HUES64 (cell line): ENCODE data around the gene TFEB.

Experiments used
- H3K27ac ChIP-seq: 2 replicates; pipeline ENCODE4 v1.7.0; 2013; ENCODE audit warnings: low read depth, low read length, inconsistent platforms
- H3K27me3 ChIP-seq: 2 replicates; pipeline ENCODE4 v1.6.1; 2013; ENCODE audit warnings: mild to moderate bottlenecking, low read length; ENCODE audit not compliant: insufficient read depth
- H3K36me3 ChIP-seq: 2 replicates; pipeline ENCODE4 v1.6.1; 2013; ENCODE audit warnings: mild to moderate bottlenecking, low read length; ENCODE audit not compliant: insufficient read depth
- H3K4me1 ChIP-seq: 2 replicates; pipeline ENCODE4 v1.6.1; 2013; ENCODE audit warnings: mild to moderate bottlenecking, low read length, moderate library complexity; ENCODE audit not compliant: insufficient read depth
- H3K4me3 ChIP-seq: 2 replicates; pipeline ENCODE4 v1.5.1; 2013; ENCODE audit warnings: mild to moderate bottlenecking, low read length, moderate library complexity
- H3K9ac ChIP-seq: 2 replicates; pipeline ENCODE4 v1.6.1; 2013; ENCODE audit warnings: mild to moderate bottlenecking, low read depth, low read length
- H3K9me3 ChIP-seq: 2 replicates; pipeline ENCODE4 v1.6.1; 2013; ENCODE audit warnings: low read depth, low read length; ENCODE audit not compliant: insufficient read depth
- WGBS: fragments of 150-250, 120-280 bp; methylation state at CpG from one replicate; pipeline ENCODE4 v1.1.7; 2013; ENCODE audit warnings: missing lambda C conversion rate; 5-methylcytosine and 5-hydroxymethylcytosine counted together

The TFEB gene

DNA sequence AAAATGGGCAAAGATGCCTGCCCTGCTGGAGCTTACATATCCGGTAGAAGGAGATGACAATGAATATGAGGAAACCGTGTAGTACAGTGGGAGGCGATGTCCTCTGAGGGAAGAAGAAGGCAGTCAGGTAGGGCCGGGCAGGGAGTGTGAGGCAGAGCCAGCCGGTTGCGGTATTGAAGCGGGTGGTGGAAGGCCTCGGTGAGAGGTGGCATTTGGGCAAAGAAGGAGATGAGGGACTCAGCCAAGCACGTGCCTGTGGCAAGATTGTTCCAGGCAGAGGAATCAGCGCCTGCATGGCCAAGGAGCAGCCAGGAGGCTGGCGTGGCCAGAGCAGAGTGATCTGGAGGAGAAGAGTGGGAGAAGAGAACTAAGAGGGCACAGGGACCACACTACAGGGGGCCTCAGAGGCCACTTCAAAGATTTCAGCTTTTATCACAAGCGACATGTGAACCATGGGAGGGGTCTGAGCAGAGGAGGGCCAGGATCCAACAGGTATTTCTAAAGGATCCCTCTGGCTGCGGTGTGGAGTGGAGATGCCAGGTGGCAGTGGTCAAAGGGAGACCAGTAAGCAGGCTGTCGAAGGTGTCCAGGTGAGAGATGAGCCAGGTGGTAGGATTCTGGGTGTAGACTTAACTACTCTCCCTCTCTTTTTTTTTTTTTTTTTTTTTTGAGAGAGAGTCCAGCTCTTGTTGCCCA, 83.3 kb downstream of the TFEB start:
- 93% methylated on average over 14 of the region's 14 CpGs for WGBS
- H3K9ac ChIP-seq = no peak overlapping the region
- H3K27me3 ChIP-seq = no peaks in the 10 kb centered on the region

GRCh38 chr6:41651246-41651961, 84.0 kb downstream of the TFEB start:
- H3K4me3 ChIP-seq = no peak overlapping the region
- H3K27me3 ChIP-seq = no peaks in the 10 kb centered on the region
- H3K9me3 ChIP-seq = no peaks in the 10 kb centered on the region
- 0 out of 2 replicates have a peak, but pooled peaks cover 5% of the 10 kb centered on the region for H3K4me1 ChIP-seq
- H3K27ac ChIP-seq = no peak overlapping the region
- 87% methylated on average over 11 of the region's 11 CpGs for WGBS
- peaks cover 58% of the 10 kb centered on the region for H3K36me3 ChIP-seq
- no peak overlapping the region for H3K9ac ChIP-seq

More for the DNA sequence above, 83.3 kb downstream of the TFEB start:
- Histone ChIP-seq H3K9me3 (no peaks in the 10 kb centered on the region), H3K36me3 (peaks cover 51% of the 10 kb centered on the region), H3K4me1 (0 out of 2 replicates have a peak, but pooled peaks cover 5% of the 10 kb centered on the region), H3K27ac (no peak overlapping the region), H3K4me3 (no peak overlapping the region)

DNA sequence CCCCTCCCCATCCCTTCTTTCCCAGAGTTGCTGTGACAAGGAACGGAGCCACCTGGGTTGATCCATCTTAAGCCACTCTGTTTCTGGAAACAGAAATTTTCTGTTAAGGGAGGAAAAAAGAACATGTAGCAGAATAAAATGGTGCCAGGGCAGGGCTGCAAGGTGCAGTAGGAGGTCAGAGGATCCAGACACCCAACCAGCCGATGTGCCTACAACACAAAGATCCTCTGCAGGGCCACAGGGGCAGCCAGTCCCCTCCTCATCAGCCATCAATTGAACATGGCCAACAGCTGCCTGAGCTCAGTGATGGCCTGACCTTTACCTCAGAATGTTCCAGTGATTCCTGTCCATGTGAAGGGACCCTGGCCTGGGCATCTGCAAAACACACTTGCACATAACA, 85.3 kb downstream of the TFEB start:
- Histone ChIP-seq H3K9ac (no peak overlapping the region), H3K27ac (no peak overlapping the region), H3K4me1 (peaks cover 11% of the 10 kb centered on the region), H3K4me3 (no peak overlapping the region), H3K27me3 (no peaks in the 10 kb centered on the region), H3K9me3 (no peaks in the 10 kb centered on the region), H3K36me3 (peaks cover 64% of the 10 kb centered on the region)
- 98% methylated on average over 2 of the region's 2 CpGs for WGBS

GRCh38 chr6:41649596-41649995, 85.8 kb downstream of the TFEB start:
- H3K27ac ChIP-seq = no peak overlapping the region
- H3K4me3 ChIP-seq = no peak overlapping the region
- 83% methylated on average over 10 of the region's 10 CpGs for WGBS
- H3K4me1 ChIP-seq = peaks cover 16% of the 10 kb centered on the region
- H3K27me3 ChIP-seq = no peaks in the 10 kb centered on the region
- H3K9me3 ChIP-seq = no peaks in the 10 kb centered on the region
- H3K36me3 ChIP-seq = peaks cover 64% of the 10 kb centered on the region
- no peak overlapping the region for H3K9ac ChIP-seq

- no peaks in the 10 kb centered on the region for H3K9me3 ChIP-seq
- H3K36me3 ChIP-seq = peaks cover 64% of the 10 kb centered on the region
- no peak overlapping the region for H3K9ac ChIP-seq
- no peak overlapping the region for H3K27ac ChIP-seq
- no peaks in the 10 kb centered on the region for H3K27me3 ChIP-seq
- 94% methylated on average over 5 of the region's 5 CpGs for WGBS
- peaks cover 23% of the 10 kb centered on the region for H3K4me1 ChIP-seq
- H3K4me3 ChIP-seq = no peak overlapping the region
Measured at GRCh38 chr6:41648921-41649320, 86.5 kb downstream of the TFEB start.

DNA sequence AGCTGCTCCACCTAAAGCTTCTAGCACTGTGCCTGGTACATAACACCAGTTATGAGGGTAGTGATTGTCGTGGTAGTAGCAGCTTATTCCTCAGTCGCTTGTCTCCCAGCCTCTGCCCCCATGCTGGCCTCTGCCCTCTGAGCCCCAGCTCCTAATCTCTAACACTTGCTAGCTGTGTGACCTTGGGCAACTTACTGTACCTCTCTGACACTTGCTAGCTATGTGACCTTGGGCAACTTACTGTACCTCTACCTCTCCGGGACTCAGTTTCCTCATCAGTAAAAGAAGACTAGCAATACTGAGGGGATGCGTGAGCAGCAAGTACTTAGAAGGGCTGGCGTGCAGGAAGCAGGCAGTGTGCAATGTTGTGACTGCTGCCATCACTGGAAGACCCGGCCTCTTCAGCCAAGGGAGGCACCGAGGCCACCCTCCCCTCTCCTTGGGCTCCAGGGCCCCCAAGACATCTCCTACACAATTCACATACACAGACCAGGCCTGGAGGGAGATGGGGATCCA, 87.3 kb downstream of the TFEB start:
- 96% methylated on average over 7 of the region's 7 CpGs for WGBS
- Histone ChIP-seq H3K36me3 (peaks cover 61% of the 10 kb centered on the region), H3K4me3 (no peak overlapping the region), H3K27me3 (no peaks in the 10 kb centered on the region), H3K4me1 (peaks cover 29% of the 10 kb centered on the region), H3K9me3 (no peaks in the 10 kb centered on the region), H3K27ac (no peak overlapping the region), H3K9ac (no peak overlapping the region)

GRCh38 chr6:41647061-41647511, 88.3 kb downstream of the TFEB start:
- no peak overlapping the region for H3K27ac ChIP-seq
- 93% methylated on average over 9 of the region's 9 CpGs for WGBS

GRCh38 chr6:41646026-41646795, 89.2 kb downstream of the TFEB start:
- Histone ChIP-seq H3K4me3 (no peak overlapping the region), H3K36me3 (peaks cover 45% of the 10 kb centered on the region), H3K9ac (no peak overlapping the region), H3K27me3 (peaks cover 2% of the 10 kb centered on the region; the same call in 1 of the 2 replicates), H3K9me3 (no peaks in the 10 kb centered on the region), H3K27ac (no peak overlapping the region), H3K4me1 (peaks cover 37% of the 10 kb centered on the region)
- WGBS = 80% methylated on average over 14 of the region's 14 CpGs

More at GRCh38 chr6:41647061-41647511, 88.3 kb downstream of the TFEB start:
- no peak overlapping the region for H3K9ac ChIP-seq
- H3K36me3 ChIP-seq = peaks cover 54% of the 10 kb centered on the region
- H3K9me3 ChIP-seq = no peaks in the 10 kb centered on the region
- H3K4me1 ChIP-seq = peaks cover 36% of the 10 kb centered on the region
- H3K27me3 ChIP-seq = no peaks in the 10 kb centered on the region
- no peak overlapping the region for H3K4me3 ChIP-seq

- no peak overlapping the region for H3K4me3 ChIP-seq
- WGBS = 35% methylated on average over 12 of the region's 12 CpGs
- H3K36me3 ChIP-seq = peaks cover 40% of the 10 kb centered on the region
- H3K27ac ChIP-seq = no peak overlapping the region
- H3K9me3 ChIP-seq = no peaks in the 10 kb centered on the region
- peaks cover 47% of the 10 kb centered on the region for H3K4me1 ChIP-seq
- no peak overlapping the region for H3K9ac ChIP-seq
- peaks cover 12% of the 10 kb centered on the region for H3K27me3 ChIP-seq
Measured at GRCh38 chr6:41645007-41645618, 90.3 kb downstream of the TFEB start.

DNA sequence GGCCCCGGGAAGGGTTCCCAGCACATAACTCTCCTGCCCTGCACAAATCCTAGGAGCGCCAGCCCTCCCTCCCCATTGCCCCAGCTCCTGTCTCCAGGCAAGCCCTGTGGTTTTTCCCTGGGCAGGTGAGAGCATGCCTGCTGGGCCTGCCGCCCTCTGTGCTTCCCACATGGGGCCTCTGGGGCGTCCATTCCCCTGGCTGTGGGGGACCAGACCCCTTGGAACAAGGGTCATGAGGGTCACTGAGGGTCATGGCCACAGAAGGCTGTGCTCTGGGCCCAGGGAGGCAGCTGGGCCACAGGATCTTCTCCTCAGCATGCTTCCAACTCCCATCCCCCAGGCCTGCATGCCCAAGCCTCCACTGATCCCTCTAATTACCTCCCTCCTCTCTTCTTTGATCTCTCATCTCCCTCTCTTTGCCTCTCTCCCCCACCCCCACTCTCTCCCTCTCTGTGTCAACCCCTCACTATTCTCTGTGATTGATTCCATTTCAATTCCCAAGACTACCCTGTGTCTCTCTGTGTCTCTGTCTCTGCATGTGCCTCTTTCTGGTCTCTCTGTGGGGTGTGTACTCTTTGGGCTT, 91.0 kb downstream of the TFEB start:
- H3K4me1 ChIP-seq = peaks cover 54% of the 10 kb centered on the region
- no peak overlapping the region for H3K27ac ChIP-seq
- no peaks in the 10 kb centered on the region for H3K9me3 ChIP-seq
- H3K27me3 ChIP-seq = peaks cover 19% of the 10 kb centered on the region
- H3K4me3 ChIP-seq = no peak overlapping the region
- no peak overlapping the region for H3K9ac ChIP-seq
- H3K36me3 ChIP-seq = peaks cover 34% of the 10 kb centered on the region
- 21% methylated on average over 4 of the region's 4 CpGs for WGBS
